ENCODE data around the gene ANKRD39.

DNA sequence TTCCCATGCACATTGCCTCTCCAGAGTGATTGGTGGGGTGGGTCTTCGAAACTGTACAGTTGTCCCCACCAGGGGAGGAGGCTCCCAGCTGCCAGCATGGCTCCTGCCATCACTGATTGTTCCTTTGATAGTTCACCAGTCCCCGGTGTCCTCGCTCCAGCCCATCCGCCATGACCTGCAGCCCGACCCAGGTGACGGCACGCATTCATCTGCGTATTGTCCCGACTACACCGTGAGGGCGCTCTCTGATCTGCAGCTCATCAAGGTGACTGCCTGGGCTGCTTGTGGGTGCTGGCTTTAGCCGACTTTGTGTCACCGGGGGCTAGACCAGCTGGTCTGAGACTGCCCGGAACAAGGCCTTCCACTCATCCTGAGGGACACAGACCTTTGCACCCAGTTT lies 29.4 kb downstream of the ANKRD39 start:
- no peak for TF ChIP-seq CREB1 (CRISPR knock-in tag; IDR thresholded peaks at IDR 0.05; ENCODE audit: low read depth)
- no peak for TF ChIP-seq CTCF (conservative IDR thresholded peaks at IDR 0.05; ENCODE audit: low read depth in 2 of 2)
- TF ChIP-seq EZH2 (IDR thresholded peaks at IDR 0.05; ENCODE audit: low read depth, unreplicated experiment): no peak
- no peak for TF ChIP-seq JUNB (IDR thresholded peaks at IDR 0.05; ENCODE audit: unreplicated experiment)
- no peak for TF ChIP-seq POLR2AphosphoS5 (IDR thresholded peaks at IDR 0.05; ENCODE audit: low read depth)
- no peak for TF ChIP-seq ZNF114 (CRISPR knock-in tag; IDR thresholded peaks at IDR 0.05)
- TF ChIP-seq STAT1 (IDR thresholded peaks at IDR 0.05; ENCODE audit: unreplicated experiment): no peak
- TF ChIP-seq, protein P1, sequence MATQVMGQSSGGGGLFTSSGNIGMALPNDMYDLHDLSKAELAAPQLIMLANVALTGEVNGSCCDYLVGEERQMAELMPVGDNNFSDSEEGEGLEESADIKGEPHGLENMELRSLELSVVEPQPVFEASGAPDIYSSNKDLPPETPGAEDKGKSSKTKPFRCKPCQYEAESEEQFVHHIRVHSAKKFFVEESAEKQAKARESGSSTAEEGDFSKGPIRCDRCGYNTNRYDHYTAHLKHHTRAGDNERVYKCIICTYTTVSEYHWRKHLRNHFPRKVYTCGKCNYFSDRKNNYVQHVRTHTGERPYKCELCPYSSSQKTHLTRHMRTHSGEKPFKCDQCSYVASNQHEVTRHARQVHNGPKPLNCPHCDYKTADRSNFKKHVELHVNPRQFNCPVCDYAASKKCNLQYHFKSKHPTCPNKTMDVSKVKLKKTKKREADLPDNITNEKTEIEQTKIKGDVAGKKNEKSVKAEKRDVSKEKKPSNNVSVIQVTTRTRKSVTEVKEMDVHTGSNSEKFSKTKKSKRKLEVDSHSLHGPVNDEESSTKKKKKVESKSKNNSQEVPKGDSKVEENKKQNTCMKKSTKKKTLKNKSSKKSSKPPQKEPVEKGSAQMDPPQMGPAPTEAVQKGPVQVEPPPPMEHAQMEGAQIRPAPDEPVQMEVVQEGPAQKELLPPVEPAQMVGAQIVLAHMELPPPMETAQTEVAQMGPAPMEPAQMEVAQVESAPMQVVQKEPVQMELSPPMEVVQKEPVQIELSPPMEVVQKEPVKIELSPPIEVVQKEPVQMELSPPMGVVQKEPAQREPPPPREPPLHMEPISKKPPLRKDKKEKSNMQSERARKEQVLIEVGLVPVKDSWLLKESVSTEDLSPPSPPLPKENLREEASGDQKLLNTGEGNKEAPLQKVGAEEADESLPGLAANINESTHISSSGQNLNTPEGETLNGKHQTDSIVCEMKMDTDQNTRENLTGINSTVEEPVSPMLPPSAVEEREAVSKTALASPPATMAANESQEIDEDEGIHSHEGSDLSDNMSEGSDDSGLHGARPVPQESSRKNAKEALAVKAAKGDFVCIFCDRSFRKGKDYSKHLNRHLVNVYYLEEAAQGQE (IDR thresholded peaks at IDR 0.05; ENCODE audit: unreplicated experiment): no peak
- no peak for TF ChIP-seq EZH2phosphoT487 (IDR thresholded peaks at IDR 0.05; ENCODE audit: unreplicated experiment)
- no peak for TF ChIP-seq NANOG (IDR thresholded peaks at IDR 0.05; ENCODE audit: borderline replicate concordance)

All from GM23338 (cell line).